Measurements from ENCODE around the gene FOS. TPM values are rescaled to one million over a fixed set of nuclear protein-coding genes. Genes with fewer than 3 reads are reported as not detected.
A peak's percentile ranks its signal among the peaks of the same experiment; 100 is the strongest.
"Not testable (repeated sequence)": the region's sequence is repeated elsewhere in the genome, so short reads cannot be mapped to it uniquely, and the experiment has no call there.

Gene FOS
- total RNA-seq, 1 donor from 2014 or later: 165 TPM

- peak; percentile 92 for DNase-seq (ENCODE audit: low spot score)
These were observed 1.4 kb upstream of the FOS start for GRCh38 chr14:75277008-75277814.

GRCh38 chr14:75277815-75278421 lies 710 bp upstream of the FOS start:
- DNase-seq (ENCODE audit: low spot score): no peak

- peak; percentile 84 for DNase-seq (ENCODE audit: low spot score)
These were observed 630 bp downstream of the FOS start for GRCh38 chr14:75279153-75279762.

- DNase-seq (ENCODE audit: low spot score): no peak
These were observed 1.2 kb downstream of the FOS start for GRCh38 chr14:75279763-75280290.

- no peak for DNase-seq (ENCODE audit: low spot score)
These were observed 1.7 kb downstream of the FOS start for GRCh38 chr14:75280291-75280830.

- DNase-seq (ENCODE audit: low spot score): no peak
These were observed 2.4 kb downstream of the FOS start for GRCh38 chr14:75280831-75281653.

GRCh38 chr14:75281654-75282019 lies 3.0 kb downstream of the FOS start:
- DNase-seq (ENCODE audit: low spot score): no peak

- DNase-seq (ENCODE audit: low spot score): no peak
These were observed 3.5 kb downstream of the FOS start for GRCh38 chr14:75282170-75282554.

- DNase-seq (ENCODE audit: low spot score): not testable (repeated sequence)
These were observed 4.0 kb downstream of the FOS start for GRCh38 chr14:75282555-75283161.

GRCh38 chr14:75283162-75283832 lies 4.7 kb downstream of the FOS start:
- peak; percentile 67 for DNase-seq (ENCODE audit: low spot score)

- no peak for DNase-seq (ENCODE audit: low spot score)
These were observed 5.4 kb downstream of the FOS start for GRCh38 chr14:75283833-75284563.

- no peak for DNase-seq (ENCODE audit: low spot score)
These were observed 6.7 kb downstream of the FOS start for GRCh38 chr14:75285331-75285730.

GRCh38 chr14:75286313-75286712 lies 7.7 kb downstream of the FOS start:
- no peak for DNase-seq (ENCODE audit: low spot score)

GRCh38 chr14:75289840-75290388 lies 11.3 kb downstream of the FOS start:
- DNase-seq (ENCODE audit: low spot score): no peak

GRCh38 chr14:75290851-75291250 lies 12.2 kb downstream of the FOS start:
- DNase-seq (ENCODE audit: low spot score): no peak

GRCh38 chr14:75291331-75291730 lies 12.7 kb downstream of the FOS start:
- no peak for DNase-seq (ENCODE audit: low spot score)

- DNase-seq (ENCODE audit: low spot score): no peak
These were observed 13.5 kb downstream of the FOS start for GRCh38 chr14:75292101-75292563.

- no peak for DNase-seq (ENCODE audit: low spot score)
These were observed 14.3 kb downstream of the FOS start for GRCh38 chr14:75292886-75293285.

- DNase-seq (ENCODE audit: low spot score): peak; percentile 97
These were observed 15.5 kb downstream of the FOS start for GRCh38 chr14:75293920-75294648.

All from mucosa of gallbladder (tissue), 1 donor.